ENCODE data around the gene MYL7. TPM values are rescaled to one million over a fixed set of nuclear protein-coding genes. Genes with fewer than 3 reads are reported as not detected.
A peak's percentile ranks its signal among the peaks of the same experiment; 100 is the strongest.

The MYL7 gene
- total and polyA plus RNA-seq, 9 of the 15 experiments (the other 6 are each of a cell fraction or from before 2014, with no cell fraction given), result not detected

DNA sequence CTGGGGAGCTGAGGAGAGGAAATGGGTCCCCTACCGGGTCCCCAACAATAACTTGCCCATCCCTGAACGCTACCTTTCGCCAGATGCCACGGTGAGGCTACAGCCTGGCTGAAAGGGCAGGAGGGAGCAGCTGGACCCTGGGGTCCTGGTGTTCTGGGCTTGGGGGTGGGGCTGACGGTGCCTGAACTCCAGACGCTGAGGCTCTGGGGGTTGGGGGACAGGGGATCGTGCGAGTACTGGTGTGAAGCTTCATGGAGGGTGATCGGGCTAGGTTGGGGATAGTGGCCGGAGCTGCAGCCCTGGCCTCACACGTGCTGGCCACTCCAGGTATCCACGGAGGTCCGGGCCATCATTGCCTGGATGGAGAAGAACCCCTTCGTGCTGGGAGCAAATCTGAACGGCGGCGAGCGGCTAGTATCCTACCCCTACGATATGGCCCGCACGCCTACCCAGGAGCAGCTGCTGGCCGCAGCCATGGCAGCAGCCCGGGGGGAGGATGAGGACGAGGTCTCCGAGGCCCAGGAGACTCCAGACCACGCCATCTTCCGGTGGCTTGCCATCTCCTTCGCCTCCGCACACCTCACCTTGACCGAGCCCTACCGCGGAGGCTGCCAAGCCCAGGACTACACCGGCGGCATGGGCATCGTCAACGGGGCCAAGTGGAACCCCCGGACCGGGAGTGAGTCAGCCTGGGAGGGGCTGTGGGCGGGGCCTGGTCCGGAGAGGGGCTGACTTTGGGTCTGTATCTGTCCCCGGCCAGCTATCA lies 28.7 kb downstream of the MYL7 start (continued):
- TF ChIP-seq, protein P1, sequence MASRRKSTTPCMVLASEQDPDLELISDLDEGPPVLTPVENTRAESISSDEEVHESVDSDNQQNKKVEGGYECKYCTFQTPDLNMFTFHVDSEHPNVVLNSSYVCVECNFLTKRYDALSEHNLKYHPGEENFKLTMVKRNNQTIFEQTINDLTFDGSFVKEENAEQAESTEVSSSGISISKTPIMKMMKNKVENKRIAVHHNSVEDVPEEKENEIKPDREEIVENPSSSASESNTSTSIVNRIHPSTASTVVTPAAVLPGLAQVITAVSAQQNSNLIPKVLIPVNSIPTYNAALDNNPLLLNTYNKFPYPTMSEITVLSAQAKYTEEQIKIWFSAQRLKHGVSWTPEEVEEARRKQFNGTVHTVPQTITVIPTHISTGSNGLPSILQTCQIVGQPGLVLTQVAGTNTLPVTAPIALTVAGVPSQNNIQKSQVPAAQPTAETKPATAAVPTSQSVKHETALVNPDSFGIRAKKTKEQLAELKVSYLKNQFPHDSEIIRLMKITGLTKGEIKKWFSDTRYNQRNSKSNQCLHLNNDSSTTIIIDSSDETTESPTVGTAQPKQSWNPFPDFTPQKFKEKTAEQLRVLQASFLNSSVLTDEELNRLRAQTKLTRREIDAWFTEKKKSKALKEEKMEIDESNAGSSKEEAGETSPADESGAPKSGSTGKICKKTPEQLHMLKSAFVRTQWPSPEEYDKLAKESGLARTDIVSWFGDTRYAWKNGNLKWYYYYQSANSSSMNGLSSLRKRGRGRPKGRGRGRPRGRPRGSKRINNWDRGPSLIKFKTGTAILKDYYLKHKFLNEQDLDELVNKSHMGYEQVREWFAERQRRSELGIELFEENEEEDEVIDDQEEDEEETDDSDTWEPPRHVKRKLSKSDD (conservative IDR thresholded peaks at IDR 0.05; ENCODE audit: low read length), result no peak
- TF ChIP-seq NELFE (IDR thresholded peaks at IDR 0.05; ENCODE audit: insufficient read depth, insufficient read length) (no peak), SMAD4 (CRISPR knock-in tag; conservative IDR thresholded peaks at IDR 0.05) (no peak), E2F8 (IDR thresholded peaks at IDR 0.05; ENCODE audit: low read depth, partially characterized antibody) (no peak), ZFPM2 (CRISPR knock-in tag; IDR thresholded peaks at IDR 0.05) (no peak), RAD21 (CRISPR knock-in tag; conservative IDR thresholded peaks at IDR 0.05 in 1 of 2, IDR thresholded peaks at IDR 0.05 in 1 of 2) (peak in 1 of 2 experiments; percentile 20; a peak in 1 of 4 replicates), ZNF644 (tag; IDR thresholded peaks at IDR 0.05; ENCODE audit: low read depth) (no peak), EWSR1 (IDR thresholded peaks at IDR 0.05; ENCODE audit: borderline replicate concordance, low read depth, partially characterized antibody) (no peak)
- TF ChIP-seq, protein P2, sequence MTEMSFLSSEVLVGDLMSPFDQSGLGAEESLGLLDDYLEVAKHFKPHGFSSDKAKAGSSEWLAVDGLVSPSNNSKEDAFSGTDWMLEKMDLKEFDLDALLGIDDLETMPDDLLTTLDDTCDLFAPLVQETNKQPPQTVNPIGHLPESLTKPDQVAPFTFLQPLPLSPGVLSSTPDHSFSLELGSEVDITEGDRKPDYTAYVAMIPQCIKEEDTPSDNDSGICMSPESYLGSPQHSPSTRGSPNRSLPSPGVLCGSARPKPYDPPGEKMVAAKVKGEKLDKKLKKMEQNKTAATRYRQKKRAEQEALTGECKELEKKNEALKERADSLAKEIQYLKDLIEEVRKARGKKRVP (CRISPR knock-in tag; IDR thresholded peaks at IDR 0.05), result no peak
- TF ChIP-seq, protein P3, sequence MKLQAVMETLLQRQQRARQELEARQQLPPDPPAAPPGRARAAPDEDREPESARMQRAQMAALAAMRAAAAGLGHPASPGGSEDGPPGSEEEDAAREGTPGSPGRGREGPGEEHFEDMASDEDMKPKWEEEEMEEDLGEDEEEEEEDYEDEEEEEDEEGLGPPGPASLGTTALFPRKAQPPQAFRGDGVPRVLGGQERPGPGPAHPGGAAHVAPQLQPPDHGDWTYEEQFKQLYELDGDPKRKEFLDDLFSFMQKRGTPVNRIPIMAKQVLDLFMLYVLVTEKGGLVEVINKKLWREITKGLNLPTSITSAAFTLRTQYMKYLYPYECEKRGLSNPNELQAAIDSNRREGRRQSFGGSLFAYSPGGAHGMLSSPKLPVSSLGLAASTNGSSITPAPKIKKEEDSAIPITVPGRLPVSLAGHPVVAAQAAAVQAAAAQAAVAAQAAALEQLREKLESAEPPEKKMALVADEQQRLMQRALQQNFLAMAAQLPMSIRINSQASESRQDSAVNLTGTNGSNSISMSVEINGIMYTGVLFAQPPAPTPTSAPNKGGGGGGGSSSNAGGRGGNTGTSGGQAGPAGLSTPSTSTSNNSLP (IDR thresholded peaks at IDR 0.05; ENCODE audit: borderline replicate concordance, low read depth, low read length), result no peak
- TF ChIP-seq, protein P4, sequence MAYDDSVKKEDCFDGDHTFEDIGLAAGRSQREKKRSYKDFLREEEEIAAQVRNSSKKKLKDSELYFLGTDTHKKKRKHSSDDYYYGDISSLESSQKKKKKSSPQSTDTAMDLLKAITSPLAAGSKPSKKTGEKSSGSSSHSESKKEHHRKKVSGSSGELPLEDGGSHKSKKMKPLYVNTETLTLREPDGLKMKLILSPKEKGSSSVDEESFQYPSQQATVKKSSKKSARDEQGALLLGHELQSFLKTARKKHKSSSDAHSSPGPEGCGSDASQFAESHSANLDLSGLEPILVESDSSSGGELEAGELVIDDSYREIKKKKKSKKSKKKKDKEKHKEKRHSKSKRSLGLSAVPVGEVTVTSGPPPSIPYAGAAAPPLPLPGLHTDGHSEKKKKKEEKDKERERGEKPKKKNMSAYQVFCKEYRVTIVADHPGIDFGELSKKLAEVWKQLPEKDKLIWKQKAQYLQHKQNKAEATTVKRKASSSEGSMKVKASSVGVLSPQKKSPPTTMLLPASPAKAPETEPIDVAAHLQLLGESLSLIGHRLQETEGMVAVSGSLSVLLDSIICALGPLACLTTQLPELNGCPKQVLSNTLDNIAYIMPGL (CRISPR knock-in tag; IDR thresholded peaks at IDR 0.05), result no peak
- TF ChIP-seq, protein P5, sequence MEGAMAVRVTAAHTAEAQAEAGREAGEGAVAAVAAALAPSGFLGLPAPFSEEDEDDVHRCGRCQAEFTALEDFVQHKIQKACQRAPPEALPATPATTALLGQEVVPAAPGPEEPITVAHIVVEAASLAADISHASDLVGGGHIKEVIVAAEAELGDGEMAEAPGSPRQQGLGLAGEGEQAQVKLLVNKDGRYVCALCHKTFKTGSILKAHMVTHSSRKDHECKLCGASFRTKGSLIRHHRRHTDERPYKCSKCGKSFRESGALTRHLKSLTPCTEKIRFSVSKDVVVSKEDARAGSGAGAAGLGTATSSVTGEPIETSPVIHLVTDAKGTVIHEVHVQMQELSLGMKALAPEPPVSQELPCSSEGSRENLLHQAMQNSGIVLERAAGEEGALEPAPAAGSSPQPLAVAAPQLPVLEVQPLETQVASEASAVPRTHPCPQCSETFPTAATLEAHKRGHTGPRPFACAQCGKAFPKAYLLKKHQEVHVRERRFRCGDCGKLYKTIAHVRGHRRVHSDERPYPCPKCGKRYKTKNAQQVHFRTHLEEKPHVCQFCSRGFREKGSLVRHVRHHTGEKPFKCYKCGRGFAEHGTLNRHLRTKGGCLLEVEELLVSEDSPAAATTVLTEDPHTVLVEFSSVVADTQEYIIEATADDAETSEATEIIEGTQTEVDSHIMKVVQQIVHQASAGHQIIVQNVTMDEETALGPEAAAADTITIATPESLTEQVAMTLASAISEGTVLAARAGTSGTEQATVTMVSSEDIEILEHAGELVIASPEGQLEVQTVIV (CRISPR knock-in tag; IDR thresholded peaks at IDR 0.05; ENCODE audit: borderline replicate concordance), result no peak
